ENCODE results near the gene CBFA2T2.

DNA sequence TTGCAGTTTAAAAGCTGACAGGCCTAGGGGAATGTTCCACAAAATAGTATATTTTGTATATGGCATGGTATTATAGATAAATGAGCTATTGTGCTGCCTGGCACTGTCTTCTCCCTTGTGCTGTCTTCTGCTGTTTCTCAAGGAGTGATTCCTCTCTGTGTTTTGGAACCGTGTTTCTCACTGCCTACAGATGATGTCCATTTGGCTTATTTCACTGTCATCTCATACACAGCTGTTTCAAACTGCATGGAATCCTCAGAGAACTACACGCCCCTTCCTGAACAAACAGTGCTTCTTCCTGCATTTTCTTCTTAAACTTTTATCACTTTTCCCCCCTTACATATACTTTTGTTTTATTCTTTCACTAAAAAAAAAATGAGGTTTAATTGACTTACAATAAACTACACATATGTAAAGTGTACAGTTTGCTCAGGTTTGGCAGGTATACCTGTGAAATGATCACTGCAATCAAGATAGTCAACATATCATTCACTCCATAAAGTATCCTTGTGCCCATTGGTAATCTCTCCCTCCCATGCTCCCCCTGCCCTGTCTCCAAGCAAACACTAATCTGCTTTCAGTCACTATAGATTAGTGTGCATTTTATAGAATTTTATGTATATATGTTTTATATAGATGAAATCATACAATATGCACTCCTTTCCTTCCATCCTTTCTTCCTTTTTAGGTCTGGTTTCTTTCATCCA is 43.0 kb downstream of the CBFA2T2 start:
- TF ChIP-seq, protein P1, sequence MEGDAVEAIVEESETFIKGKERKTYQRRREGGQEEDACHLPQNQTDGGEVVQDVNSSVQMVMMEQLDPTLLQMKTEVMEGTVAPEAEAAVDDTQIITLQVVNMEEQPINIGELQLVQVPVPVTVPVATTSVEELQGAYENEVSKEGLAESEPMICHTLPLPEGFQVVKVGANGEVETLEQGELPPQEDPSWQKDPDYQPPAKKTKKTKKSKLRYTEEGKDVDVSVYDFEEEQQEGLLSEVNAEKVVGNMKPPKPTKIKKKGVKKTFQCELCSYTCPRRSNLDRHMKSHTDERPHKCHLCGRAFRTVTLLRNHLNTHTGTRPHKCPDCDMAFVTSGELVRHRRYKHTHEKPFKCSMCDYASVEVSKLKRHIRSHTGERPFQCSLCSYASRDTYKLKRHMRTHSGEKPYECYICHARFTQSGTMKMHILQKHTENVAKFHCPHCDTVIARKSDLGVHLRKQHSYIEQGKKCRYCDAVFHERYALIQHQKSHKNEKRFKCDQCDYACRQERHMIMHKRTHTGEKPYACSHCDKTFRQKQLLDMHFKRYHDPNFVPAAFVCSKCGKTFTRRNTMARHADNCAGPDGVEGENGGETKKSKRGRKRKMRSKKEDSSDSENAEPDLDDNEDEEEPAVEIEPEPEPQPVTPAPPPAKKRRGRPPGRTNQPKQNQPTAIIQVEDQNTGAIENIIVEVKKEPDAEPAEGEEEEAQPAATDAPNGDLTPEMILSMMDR (IDR thresholded peaks at IDR 0.05), result no peak
- TF ChIP-seq POLR2A (IDR thresholded peaks at IDR 0.05), result no peak
